Stimulated activated CD8-positive, alpha-beta memory T cell treated with anti-CD3 and anti-CD28 coated beads, Interleukin-4, amount 100 ng/mL, for 4 hours (primary cell): ENCODE data around the gene NODAL.

Experiments
- DNase-seq, 2 donors: peaks; one replicate each; pipeline ENCODE4 v3.0.0-alpha.2; 2020; ENCODE audit warnings: low read depth in 2 of 2, low spot score in 1 of 2

Gene NODAL

GRCh38 chr10:70465278-70465677 is 23.8 kb upstream of the NODAL start:
- DNase-seq: no peak

GRCh38 chr10:70462349-70462984 is 21.0 kb upstream of the NODAL start:
- DNase-seq: no peak

- DNase-seq: peak; percentile 12 to 24
Measured at GRCh38 chr10:70461397-70462348, 20.2 kb upstream of the NODAL start.

GRCh38 chr10:70459774-70460490 is 18.5 kb upstream of the NODAL start:
- DNase-seq: no peak

- no peak for DNase-seq
Measured at GRCh38 chr10:70459061-70459773, 17.7 kb upstream of the NODAL start.

GRCh38 chr10:70458329-70459060 is 17.0 kb upstream of the NODAL start:
- peak; percentile 31 to 43 for DNase-seq

- no peak for DNase-seq
Measured at GRCh38 chr10:70457759-70458305, 16.4 kb upstream of the NODAL start.

GRCh38 chr10:70456164-70456563 is 14.7 kb upstream of the NODAL start:
- no peak for DNase-seq

GRCh38 chr10:70455213-70455630 is 13.7 kb upstream of the NODAL start:
- DNase-seq: no peak

GRCh38 chr10:70448236-70448635 is 6.8 kb upstream of the NODAL start:
- no peak for DNase-seq

- no peak for DNase-seq
Measured at GRCh38 chr10:70445718-70446657, 4.5 kb upstream of the NODAL start.

GRCh38 chr10:70444744-70445143 is 3.3 kb upstream of the NODAL start:
- DNase-seq: no peak

- no peak for DNase-seq
Measured at GRCh38 chr10:70442332-70442988, 979 bp upstream of the NODAL start.

- DNase-seq: no peak
Measured at GRCh38 chr10:70441895-70442309, 421 bp upstream of the NODAL start.

GRCh38 chr10:70440296-70441160 is 953 bp downstream of the NODAL start:
- no peak for DNase-seq

- no peak for DNase-seq
Measured at GRCh38 chr10:70437721-70438120, 3.8 kb downstream of the NODAL start.

- DNase-seq: no peak
Measured at GRCh38 chr10:70435241-70436085, 6.0 kb downstream of the NODAL start.
